Body of pancreas (tissue), 4 donors: ENCODE measurements around the gene ZFP1.

Experiments used
- POLR2A ChIP-seq, 3 donors: fragments of 450-650 bp; IDR thresholded peaks; one replicate each; pipeline ENCODE4 v1.6.1; 2016; ENCODE audit warnings: antibody characterized with exemption in 3 of 3, mild to moderate bottlenecking in 2 of 3
- TF ChIP-seq, protein P1 (sequence below), 7 experiments: fragments of 450-650 bp in 4 of 7; fragments of 200-600 bp in 3 of 7; sonication (generic) in 3 of 7; IDR thresholded peaks; one replicate each; pipeline ENCODE4 v1.5.1; 2016 to 2019; ENCODE audit warnings: antibody characterized with exemption in 7 of 7

DNA sequence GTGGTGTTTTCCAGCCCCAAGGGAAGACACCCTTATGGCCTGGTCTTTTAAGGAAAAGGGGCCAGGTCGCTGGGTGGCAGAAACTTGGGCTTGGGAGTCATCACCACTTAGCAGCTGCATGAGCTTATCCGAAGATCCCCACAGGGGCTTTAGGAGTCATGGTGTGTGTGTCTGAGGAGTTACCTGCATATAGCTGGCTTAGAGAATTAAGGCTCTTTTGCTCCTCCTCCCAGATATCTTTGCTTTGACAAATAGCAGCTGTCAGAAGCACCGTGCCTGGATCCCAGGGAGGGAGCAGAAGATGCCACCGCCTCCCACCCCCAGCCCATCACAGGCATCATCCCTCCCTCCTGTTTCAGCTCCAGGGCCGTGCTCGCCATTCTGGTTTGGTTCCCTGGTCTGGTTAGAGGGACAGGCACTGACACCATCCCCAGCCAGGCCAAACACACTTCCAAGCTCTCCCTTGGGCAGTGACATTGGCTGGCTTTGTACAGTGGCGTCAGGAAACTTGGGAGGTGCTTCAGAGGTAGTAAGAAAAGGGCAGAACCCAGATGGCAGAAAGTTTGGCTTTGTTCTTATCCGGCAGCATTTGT is 49.2 kb upstream of the ZFP1 start:
- TF ChIP-seq, protein P1, sequence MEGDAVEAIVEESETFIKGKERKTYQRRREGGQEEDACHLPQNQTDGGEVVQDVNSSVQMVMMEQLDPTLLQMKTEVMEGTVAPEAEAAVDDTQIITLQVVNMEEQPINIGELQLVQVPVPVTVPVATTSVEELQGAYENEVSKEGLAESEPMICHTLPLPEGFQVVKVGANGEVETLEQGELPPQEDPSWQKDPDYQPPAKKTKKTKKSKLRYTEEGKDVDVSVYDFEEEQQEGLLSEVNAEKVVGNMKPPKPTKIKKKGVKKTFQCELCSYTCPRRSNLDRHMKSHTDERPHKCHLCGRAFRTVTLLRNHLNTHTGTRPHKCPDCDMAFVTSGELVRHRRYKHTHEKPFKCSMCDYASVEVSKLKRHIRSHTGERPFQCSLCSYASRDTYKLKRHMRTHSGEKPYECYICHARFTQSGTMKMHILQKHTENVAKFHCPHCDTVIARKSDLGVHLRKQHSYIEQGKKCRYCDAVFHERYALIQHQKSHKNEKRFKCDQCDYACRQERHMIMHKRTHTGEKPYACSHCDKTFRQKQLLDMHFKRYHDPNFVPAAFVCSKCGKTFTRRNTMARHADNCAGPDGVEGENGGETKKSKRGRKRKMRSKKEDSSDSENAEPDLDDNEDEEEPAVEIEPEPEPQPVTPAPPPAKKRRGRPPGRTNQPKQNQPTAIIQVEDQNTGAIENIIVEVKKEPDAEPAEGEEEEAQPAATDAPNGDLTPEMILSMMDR (IDR thresholded peaks at IDR 0.05): no peak
- no peak for TF ChIP-seq POLR2A (IDR thresholded peaks at IDR 0.05)
